ENCODE results near the gene HP1BP3. TPM values are rescaled to one million over a fixed set of nuclear protein-coding genes. Genes with fewer than 3 reads are reported as not detected.

The HP1BP3 gene
- total and polyA plus RNA-seq, 2 of the 4 experiments (the other 2 are of a cell fraction): 88.4 to 151 TPM

DNA sequence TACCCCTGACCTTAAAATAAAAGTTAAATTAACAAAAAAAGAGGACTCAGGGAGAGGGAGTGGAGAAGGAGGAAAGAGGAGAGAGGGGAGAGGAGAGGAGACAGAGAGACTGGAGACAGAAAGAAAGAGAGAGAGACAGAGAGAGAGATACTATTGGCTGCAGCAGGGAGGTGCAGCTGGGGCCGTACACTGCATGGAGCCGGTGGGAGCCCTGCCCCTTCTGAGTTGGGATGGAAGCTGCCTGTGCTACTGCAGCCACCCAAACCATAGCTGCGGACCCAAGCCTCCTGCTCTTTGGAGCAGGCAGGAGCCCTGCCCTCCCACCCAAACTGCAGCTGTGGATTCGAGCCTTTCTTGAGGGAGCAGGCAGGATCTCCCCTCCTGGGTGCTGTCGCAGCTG lies 32.7 kb upstream of the HP1BP3 start:
- H2AK5ac ChIP-seq (ENCODE audit: low read depth, low read length): no peak overlapping the region
- no peaks in the 10 kb centered on the region for H4K20me1 ChIP-seq (ENCODE audit: insufficient read depth, low read length)
- no TSS peak for BruUV-seq (replicated peaks)
- no peaks in the 10 kb centered on the region for H3K9me3 ChIP-seq (ENCODE audit: control insufficient read depth, insufficient read depth, low read length)
- no peak overlapping the region for H3K4ac ChIP-seq (ENCODE audit: low read depth, low read length)
- no peak overlapping the region for H3K23ac ChIP-seq (ENCODE audit: low read depth, low read length)
- H3K4me3 ChIP-seq (ENCODE audit: insufficient read depth, low read depth, low read length): no peak overlapping the region
- in situ Hi-C loops (cut with MboI; ENCODE audit: low sequenced_read_pairs): no loop called here
- ATAC-seq (ENCODE audit: low read depth): no peak
- no peak overlapping the region for H3K27ac ChIP-seq (ENCODE audit: insufficient read depth, low read length)
- H3K4me2 ChIP-seq (ENCODE audit: low read depth, low read length): no peak overlapping the region
- H3K79me1 ChIP-seq (ENCODE audit: low read depth in 1 of 2, low read length in 2 of 2): no peaks in the 10 kb centered on the region; a peak in 1 of 4 replicates
- no peaks in the 10 kb centered on the region for H3K27me3 ChIP-seq (ENCODE audit: control insufficient read depth, insufficient read depth, low read length)
- DNase-seq: no peak
- H3K36me3 ChIP-seq (ENCODE audit: control insufficient read depth, insufficient read depth, low read length): peaks cover 22% of the 10 kb centered on the region
- H3K9me1 ChIP-seq (ENCODE audit: insufficient read depth, low read length): no peaks in the 10 kb centered on the region
- no peak overlapping the region for H2BK120ac ChIP-seq (ENCODE audit: low read depth, low read length)
- intact Hi-C loops (cut with micrococcal nuclease): no loop called here
- ChIA-PET CTCF (no interaction called here), POLR2A (ENCODE audit: unreplicated experiment) (no interaction called here)
- H4K5ac ChIP-seq (ENCODE audit: low read depth, low read length): no peak overlapping the region
- H3K56ac ChIP-seq (ENCODE audit: extremely low read depth, insufficient read depth, low read length): no peak overlapping the region
- H4K8ac ChIP-seq (ENCODE audit: low read depth in 2 of 2, low read length in 2 of 2): no peak overlapping the region
- no peak overlapping the region for H2BK15ac ChIP-seq (ENCODE audit: low read depth, low read length)
- no peak overlapping the region for H2BK5ac ChIP-seq (ENCODE audit: low read depth, low read length, poor library complexity, severe bottlenecking)
- H2AK9ac ChIP-seq (replicated peaks; ENCODE audit: low read depth, low read length, poor library complexity): no peak overlapping the region
- H3K4me1 ChIP-seq (ENCODE audit: control insufficient read depth, insufficient read depth, low read length): no peaks in the 10 kb centered on the region
- H4K91ac ChIP-seq (ENCODE audit: insufficient read depth, low read depth, low read length): no peak overlapping the region
- TF ChIP-seq BHLHE40 (IDR thresholded peaks at IDR 0.05; ENCODE audit: low read depth, low read length) (no peak), RAD21 (IDR thresholded peaks at IDR 0.05; ENCODE audit: low read length) (no peak), FOS (IDR thresholded peaks at IDR 0.05; ENCODE audit: low read depth, low read length) (no peak), NFE2L2 (IDR thresholded peaks at IDR 0.05; ENCODE audit: low read depth, low read length) (no peak), SMC3 (IDR thresholded peaks at IDR 0.05; ENCODE audit: low read depth, low read length) (no peak), RCOR1 (IDR thresholded peaks at IDR 0.05; ENCODE audit: insufficient replicate concordance, low read length) (no peak), MAFK (IDR thresholded peaks at IDR 0.05; ENCODE audit: low read depth, low read length) (no peak), MXI1 (IDR thresholded peaks at IDR 0.05; ENCODE audit: borderline replicate concordance, low read depth, low read length) (no peak), CEBPB (IDR thresholded peaks at IDR 0.05; ENCODE audit: low read depth, low read length) (no peak), CHD1 (IDR thresholded peaks at IDR 0.05; ENCODE audit: low read depth, low read length) (no peak), POLR2A (IDR thresholded peaks at IDR 0.05; ENCODE audit: low read depth, low read length) (no peak), MAZ (IDR thresholded peaks at IDR 0.05; ENCODE audit: borderline replicate concordance, low read depth, low read length) (no peak), RFX5 (IDR thresholded peaks at IDR 0.05; ENCODE audit: low read depth, low read length) (no peak)
- TF ChIP-seq, protein P1, sequence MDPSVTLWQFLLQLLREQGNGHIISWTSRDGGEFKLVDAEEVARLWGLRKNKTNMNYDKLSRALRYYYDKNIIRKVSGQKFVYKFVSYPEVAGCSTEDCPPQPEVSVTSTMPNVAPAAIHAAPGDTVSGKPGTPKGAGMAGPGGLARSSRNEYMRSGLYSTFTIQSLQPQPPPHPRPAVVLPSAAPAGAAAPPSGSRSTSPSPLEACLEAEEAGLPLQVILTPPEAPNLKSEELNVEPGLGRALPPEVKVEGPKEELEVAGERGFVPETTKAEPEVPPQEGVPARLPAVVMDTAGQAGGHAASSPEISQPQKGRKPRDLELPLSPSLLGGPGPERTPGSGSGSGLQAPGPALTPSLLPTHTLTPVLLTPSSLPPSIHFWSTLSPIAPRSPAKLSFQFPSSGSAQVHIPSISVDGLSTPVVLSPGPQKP (IDR thresholded peaks at IDR 0.05; ENCODE audit: borderline replicate concordance, low read depth, low read length): no peak
- TF ChIP-seq, protein P2, sequence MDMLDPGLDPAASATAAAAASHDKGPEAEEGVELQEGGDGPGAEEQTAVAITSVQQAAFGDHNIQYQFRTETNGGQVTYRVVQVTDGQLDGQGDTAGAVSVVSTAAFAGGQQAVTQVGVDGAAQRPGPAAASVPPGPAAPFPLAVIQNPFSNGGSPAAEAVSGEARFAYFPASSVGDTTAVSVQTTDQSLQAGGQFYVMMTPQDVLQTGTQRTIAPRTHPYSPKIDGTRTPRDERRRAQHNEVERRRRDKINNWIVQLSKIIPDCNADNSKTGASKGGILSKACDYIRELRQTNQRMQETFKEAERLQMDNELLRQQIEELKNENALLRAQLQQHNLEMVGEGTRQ (IDR thresholded peaks at IDR 0.05; ENCODE audit: low read depth, low read length): no peak
- WGBS, 2 experiments (ENCODE audit: extremely low coverage in 2 of 2, insufficient read length in 1 of 2): 60% methylated on average over 1 of the region's 5 CpGs; no CpG with 5 or more reads in 1 of the 2 experiments
- H3K18ac ChIP-seq (ENCODE audit: low read depth, low read length): no peak overlapping the region
- no peak overlapping the region for H3K14ac ChIP-seq (replicated peaks; ENCODE audit: low read depth, low read length)
- no peak overlapping the region for H3K9ac ChIP-seq (ENCODE audit: low read depth, low read length)
- H2AFZ ChIP-seq (replicated peaks; ENCODE audit: low read length, poor library complexity): no peak overlapping the region
- H2BK20ac ChIP-seq (ENCODE audit: low read depth, low read length): no peak overlapping the region
- dilution Hi-C loops (cut with HindIII; ENCODE audit: low sequenced_read_pairs, unreplicated experiment): no loop called here
